HAP-1 (cell line): ENCODE data around the gene SPSB4.
"Not testable (repeated sequence)": the region's sequence is repeated elsewhere in the genome, so short reads cannot be mapped to it uniquely, and the experiment has no call there.

Source experiments
- DNase-seq, 2 experiments: peaks; one replicate each; pipeline ENCODE4 v3.0.0-alpha.2; 2016 to 2020; ENCODE audit warnings: low spot score in 2 of 2
- H3K27me3 ChIP-seq: fragments of 250-450 bp; sonication (Bioruptor Pico); 2 replicates; pipeline ENCODE4 v1.5.1; 2020; ENCODE audit warnings: low read depth, mild to moderate bottlenecking, moderate library complexity
- H3K36me3 ChIP-seq: fragments of 250-450 bp; sonication (Bioruptor Pico); replicated peaks from 2 replicates; pipeline ENCODE4 v1.5.1; 2020; ENCODE audit warnings: mild to moderate bottlenecking
- H3K4me1 ChIP-seq: fragments of 250-450 bp; sonication (Bioruptor Pico); 2 replicates; pipeline ENCODE4 v1.5.1; 2020; ENCODE audit warnings: mild to moderate bottlenecking
- H3K4me3 ChIP-seq: fragments of 250-450 bp; sonication (Bioruptor Pico); 2 replicates; pipeline ENCODE4 v1.5.1; 2020; ENCODE audit warnings: mild to moderate bottlenecking, moderate library complexity
- H3K9me3 ChIP-seq: fragments of 250-450 bp; sonication (Bioruptor Pico); 2 replicates; pipeline ENCODE4 v1.5.1; 2020; ENCODE audit warnings: mild to moderate bottlenecking, moderate library complexity
- in situ Hi-C: fragments of 300-500 bp; cut with MboI; formaldehyde crosslinking; loops from 3 replicates; pipeline ENCODE4 v1.14.3; 2020; ENCODE audit warnings: low sequenced_read_pairs, inconsistent platforms, mixed read lengths

Gene SPSB4

DNA sequence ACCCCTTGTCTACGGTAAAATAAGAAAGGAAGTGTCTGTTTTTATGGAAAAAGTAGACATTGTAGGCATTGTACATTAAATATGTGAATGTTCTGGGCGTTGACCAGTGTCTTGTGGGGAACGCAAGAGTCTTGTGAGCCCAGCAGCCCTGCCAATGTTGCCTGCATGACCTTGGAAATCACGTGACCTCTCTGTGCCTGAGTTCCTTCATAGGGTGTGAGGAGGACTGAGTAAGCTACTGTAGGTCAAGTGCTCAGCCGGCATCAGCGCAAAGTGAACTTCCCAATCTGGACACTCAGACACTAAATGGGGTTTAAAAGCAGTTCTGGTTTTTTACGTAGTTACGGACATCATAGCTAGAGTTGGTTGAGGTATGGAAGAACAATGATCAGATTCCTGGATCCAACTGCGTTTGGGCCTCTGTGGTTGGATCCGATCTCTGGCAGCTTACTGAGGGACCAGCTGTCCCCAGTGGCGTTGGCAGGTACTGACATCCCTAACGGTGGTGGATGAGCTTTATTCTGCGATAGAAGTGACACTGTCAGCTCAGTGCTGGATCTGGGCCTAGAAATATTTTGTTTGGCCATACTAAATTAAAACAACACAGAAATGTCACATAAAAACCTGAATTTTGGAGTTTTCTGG lies 63.8 kb downstream of the SPSB4 start:
- no peaks in the 10 kb centered on the region for H3K4me1 ChIP-seq
- in situ Hi-C loops: loop anchor here (25.0 kb wide), 1 partner anchor 103 kb away; no protein-coding TSS in a partner anchor
- no peaks in the 10 kb centered on the region for H3K27me3 ChIP-seq
- no peak overlapping the region for H3K4me3 ChIP-seq
- DNase-seq: peak; percentile 11 to 47
- no peaks in the 10 kb centered on the region for H3K9me3 ChIP-seq
- no peaks in the 10 kb centered on the region for H3K36me3 ChIP-seq

DNA sequence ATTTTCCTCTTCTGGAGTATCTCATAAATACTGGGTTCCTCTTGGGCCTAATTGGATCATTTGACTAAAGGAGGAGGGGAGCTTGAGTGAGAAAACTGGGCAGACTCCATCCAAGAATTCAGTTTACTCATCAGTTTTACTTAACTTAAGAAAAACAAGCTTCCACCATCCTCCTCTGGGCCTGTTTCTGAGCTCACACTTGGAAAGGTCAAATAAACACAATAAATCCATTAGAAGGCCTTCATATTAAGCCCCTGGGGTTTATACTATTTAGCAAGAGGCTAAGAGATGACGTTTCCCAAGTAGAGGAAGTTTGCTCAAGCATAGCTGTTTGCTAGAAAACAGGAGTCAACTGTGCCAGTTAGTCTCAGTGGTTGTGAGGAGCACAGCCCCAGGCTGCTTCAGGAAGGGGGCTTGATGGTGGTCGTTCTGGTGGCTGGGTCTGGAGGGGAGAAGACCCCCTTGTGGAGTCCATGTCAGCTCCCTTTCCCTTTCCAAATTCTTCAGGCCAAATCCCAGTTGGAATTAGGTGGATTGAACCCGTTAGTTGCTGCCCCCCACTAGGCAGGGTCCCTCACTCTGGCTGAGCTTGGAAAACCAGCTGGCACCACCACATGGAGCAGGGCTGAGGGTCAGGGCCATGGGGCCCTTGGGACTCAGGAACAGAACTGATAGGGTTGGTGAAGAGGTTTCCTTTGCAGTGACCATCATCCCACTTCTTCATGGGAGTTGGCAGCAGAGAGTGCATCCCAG lies 64.8 kb downstream of the SPSB4 start:
- Histone ChIP-seq H3K9me3 (no peaks in the 10 kb centered on the region), H3K4me3 (no peak overlapping the region), H3K27me3 (no peaks in the 10 kb centered on the region), H3K4me1 (no peaks in the 10 kb centered on the region), H3K36me3 (no peaks in the 10 kb centered on the region)
- DNase-seq: no peak
- in situ Hi-C loops: loop anchor here (25.0 kb wide), 1 partner anchor 104 kb away; no protein-coding TSS in a partner anchor

DNA sequence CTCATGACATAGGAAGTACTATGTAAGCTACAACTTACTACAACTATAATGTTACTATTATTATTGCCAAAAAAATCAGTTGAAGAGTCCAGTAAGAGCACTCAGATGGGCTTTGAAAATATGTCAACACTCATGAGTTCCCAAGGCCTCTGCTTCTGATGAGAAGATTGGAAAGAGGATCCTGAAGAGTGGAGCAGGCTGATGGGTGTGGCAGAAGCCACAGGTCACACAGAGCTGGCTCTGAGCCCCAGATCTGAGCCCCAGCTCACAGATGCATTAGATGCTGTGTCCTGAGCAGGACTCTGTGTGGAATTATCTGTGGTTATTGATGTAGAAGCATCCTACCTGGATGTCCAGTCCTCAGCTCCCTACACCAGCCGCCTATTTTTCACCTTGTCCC lies 65.6 kb downstream of the SPSB4 start:
- no peak for DNase-seq
- no peak overlapping the region for H3K4me3 ChIP-seq
- no peaks in the 10 kb centered on the region for H3K27me3 ChIP-seq
- no peaks in the 10 kb centered on the region for H3K9me3 ChIP-seq
- H3K36me3 ChIP-seq: no peaks in the 10 kb centered on the region
- no peaks in the 10 kb centered on the region for H3K4me1 ChIP-seq
- in situ Hi-C loops: loop anchor here (25.0 kb wide), 1 partner anchor 104 kb away; no protein-coding TSS in a partner anchor

- H3K27me3 ChIP-seq, H3K4me1 ChIP-seq, H3K4me3 ChIP-seq, H3K9me3 ChIP-seq, H3K36me3 ChIP-seq, DNase-seq: not testable (repeated sequence)
- in situ Hi-C loops: loop anchor here (25.0 kb wide), 1 partner anchor 106 kb away; no protein-coding TSS in a partner anchor
Measured at GRCh38 chr3:141117982-141118381, 66.8 kb downstream of the SPSB4 start.

DNA sequence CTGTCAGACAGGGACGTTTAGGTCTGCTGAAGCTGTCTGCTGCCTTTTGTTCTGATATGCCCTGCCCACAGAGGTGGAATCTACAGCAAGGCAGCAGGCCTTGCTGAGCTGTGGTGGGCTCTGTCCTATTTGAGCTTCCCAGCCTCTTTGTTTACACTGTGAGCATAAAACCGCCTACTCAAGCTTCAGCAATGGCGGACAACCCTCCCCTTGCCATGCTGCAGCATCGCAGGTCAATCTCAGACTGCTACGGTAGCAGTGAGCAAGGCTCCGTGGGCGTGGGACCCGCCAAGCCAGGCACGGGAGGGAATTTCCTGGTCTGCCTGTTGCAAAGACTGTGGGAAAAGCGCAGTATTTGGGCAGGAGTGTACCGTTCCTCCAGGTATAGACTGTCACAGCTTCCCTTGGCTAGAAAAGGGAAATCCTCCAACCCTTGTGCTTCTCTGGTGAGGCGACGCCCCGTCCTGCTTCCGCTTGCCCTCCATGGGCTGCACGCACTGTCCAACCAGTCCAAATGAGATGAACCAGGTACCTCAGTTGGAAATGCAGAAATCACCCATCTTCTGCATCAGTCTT lies 71.4 kb downstream of the SPSB4 start:
- Histone ChIP-seq H3K27me3 (no peaks in the 10 kb centered on the region), H3K36me3 (no peaks in the 10 kb centered on the region), H3K9me3 (no peaks in the 10 kb centered on the region), H3K4me3 (no peak overlapping the region), H3K4me1 (no peaks in the 10 kb centered on the region)
- no peak for DNase-seq
- in situ Hi-C loops: loop anchor here (25.0 kb wide), 1 partner anchor 110 kb away; no protein-coding TSS in a partner anchor

GRCh38 chr3:141123677-141124410 lies 72.7 kb downstream of the SPSB4 start:
- no peak overlapping the region for H3K4me3 ChIP-seq
- in situ Hi-C loops: loop anchor here (25.0 kb wide), 1 partner anchor 112 kb away; no protein-coding TSS in a partner anchor
- no peaks in the 10 kb centered on the region for H3K9me3 ChIP-seq
- H3K36me3 ChIP-seq: no peaks in the 10 kb centered on the region
- no peaks in the 10 kb centered on the region for H3K27me3 ChIP-seq
- DNase-seq: no peak
- H3K4me1 ChIP-seq: no peaks in the 10 kb centered on the region

DNA sequence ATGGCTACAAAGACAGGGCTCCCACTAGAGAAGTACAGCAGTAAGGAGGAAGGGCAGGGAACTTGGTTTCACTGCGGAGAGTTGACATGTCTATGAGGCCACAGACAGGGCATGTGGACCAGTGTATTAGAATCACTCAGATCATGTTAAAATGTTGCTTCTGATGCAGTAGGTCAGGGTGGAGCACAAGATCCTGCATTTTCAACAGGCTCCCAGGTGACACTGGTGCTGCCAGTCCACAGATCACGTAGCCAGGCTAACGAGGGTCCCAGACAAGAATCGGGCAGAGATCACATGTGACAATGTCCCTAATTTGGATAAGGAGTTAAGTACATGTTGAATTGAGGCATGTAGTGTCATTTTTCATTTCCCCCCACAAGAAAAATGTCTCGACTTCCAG lies 73.6 kb downstream of the SPSB4 start:
- Histone ChIP-seq H3K27me3 (no peaks in the 10 kb centered on the region), H3K9me3 (no peaks in the 10 kb centered on the region), H3K4me1 (no peaks in the 10 kb centered on the region), H3K4me3 (no peak overlapping the region), H3K36me3 (no peaks in the 10 kb centered on the region)
- in situ Hi-C loops: loop anchor here (25.0 kb wide), 1 partner anchor 112 kb away; no protein-coding TSS in a partner anchor
- DNase-seq: no peak

DNA sequence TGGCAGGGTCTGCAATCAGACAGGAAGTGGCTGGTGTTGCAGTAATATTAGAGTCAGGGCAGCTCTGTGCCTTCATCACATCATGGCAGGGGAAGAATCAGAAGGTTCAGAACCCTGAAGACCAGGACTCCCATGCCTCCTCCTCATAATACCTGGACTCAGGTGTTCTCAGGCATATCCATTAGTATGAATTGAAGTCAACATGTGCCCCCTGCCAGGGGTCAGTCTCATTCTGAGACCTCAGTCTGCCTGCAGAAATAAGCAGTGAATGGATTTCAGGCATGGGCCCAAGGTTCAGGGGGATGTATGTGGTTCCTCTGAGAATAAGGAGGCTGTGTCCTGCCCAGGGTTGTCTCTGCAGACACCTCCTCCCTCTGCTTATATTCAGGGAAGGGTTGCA lies 74.2 kb downstream of the SPSB4 start:
- H3K27me3 ChIP-seq: no peaks in the 10 kb centered on the region
- no peak for DNase-seq
- H3K4me3 ChIP-seq: no peak overlapping the region
- in situ Hi-C loops: no loop called here
- no peaks in the 10 kb centered on the region for H3K36me3 ChIP-seq
- H3K4me1 ChIP-seq: no peaks in the 10 kb centered on the region
- no peaks in the 10 kb centered on the region for H3K9me3 ChIP-seq

DNA sequence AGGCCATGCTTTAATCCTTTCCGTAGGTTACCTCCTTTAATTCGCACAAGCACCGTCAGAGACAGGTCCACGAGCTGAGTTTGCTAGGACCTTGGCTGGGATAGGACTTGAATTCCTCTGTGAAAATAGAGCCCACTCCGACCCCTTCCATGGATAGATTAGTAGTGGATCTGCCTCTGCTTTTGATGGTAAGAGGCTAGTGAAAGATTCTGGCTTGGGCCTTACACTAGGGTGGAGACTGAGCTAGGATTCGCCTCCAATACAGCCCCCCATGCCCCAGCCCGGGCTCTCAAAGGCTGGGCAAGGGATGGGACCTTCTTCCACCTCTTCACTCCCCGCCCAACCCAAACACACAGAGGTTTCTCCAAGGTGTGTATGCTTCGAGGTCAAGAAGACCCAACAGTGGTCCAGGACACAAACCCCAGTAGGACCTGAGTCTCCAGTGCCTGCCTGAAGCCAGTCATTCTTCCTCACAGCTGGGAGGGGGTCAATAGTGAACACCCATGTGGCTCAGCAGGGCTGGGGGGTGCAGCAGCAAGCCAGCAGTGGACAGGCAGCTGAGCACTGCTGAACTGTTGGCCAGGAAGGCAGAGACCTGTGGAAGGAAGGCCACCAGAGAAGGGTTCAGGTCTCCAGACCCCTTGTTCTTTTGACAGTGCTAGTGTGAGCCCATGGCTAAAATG lies 75.7 kb downstream of the SPSB4 start:
- Histone ChIP-seq H3K4me1 (no peaks in the 10 kb centered on the region), H3K4me3 (no peak overlapping the region), H3K9me3 (no peaks in the 10 kb centered on the region), H3K36me3 (no peaks in the 10 kb centered on the region), H3K27me3 (no peaks in the 10 kb centered on the region)
- DNase-seq: no peak
- in situ Hi-C loops: no loop called here

GRCh38 chr3:141127344-141128125 lies 76.4 kb downstream of the SPSB4 start:
- Histone ChIP-seq H3K4me3 (no peak overlapping the region), H3K27me3 (no peaks in the 10 kb centered on the region), H3K36me3 (no peaks in the 10 kb centered on the region), H3K4me1 (no peaks in the 10 kb centered on the region), H3K9me3 (0 out of 2 replicates have a peak, but pooled peaks cover 1% of the 10 kb centered on the region)
- in situ Hi-C loops: no loop called here
- no peak for DNase-seq

GRCh38 chr3:141128126-141128777 lies 77.1 kb downstream of the SPSB4 start:
- in situ Hi-C loops: no loop called here
- H3K36me3 ChIP-seq: no peaks in the 10 kb centered on the region

GRCh38 chr3:141129049-141129448 lies 77.9 kb downstream of the SPSB4 start:
- 0 out of 2 replicates have a peak, but pooled peaks cover 3% of the 10 kb centered on the region for H3K9me3 ChIP-seq
- H3K4me1 ChIP-seq: no peaks in the 10 kb centered on the region
- H3K27me3 ChIP-seq: no peaks in the 10 kb centered on the region
- no peaks in the 10 kb centered on the region for H3K36me3 ChIP-seq
- in situ Hi-C loops: no loop called here
- no peak overlapping the region for H3K4me3 ChIP-seq
- DNase-seq: no peak

More at GRCh38 chr3:141128126-141128777, 77.1 kb downstream of the SPSB4 start:
- no peak for DNase-seq
- Histone ChIP-seq H3K4me1 (no peaks in the 10 kb centered on the region), H3K4me3 (no peak overlapping the region), H3K9me3 (0 out of 2 replicates have a peak, but pooled peaks cover 3% of the 10 kb centered on the region), H3K27me3 (no peaks in the 10 kb centered on the region)
